Keratinocyte (primary cell): Measurements from ENCODE around the gene TRPC4AP.

Source experiments
- CTCF ChIP-seq, 3 experiments: IDR thresholded peaks in 1 of 3; conservative IDR thresholded peaks in 1 of 3; optimal IDR thresholded peaks in 1 of 3; 2 replicates in 2 of 3; 3 replicates in 1 of 3; pipeline versions ENCODE3 to v1.5.1; 2011; ENCODE audit warnings: low read length in 3 of 3, mild to moderate bottlenecking in 3 of 3, moderate library complexity in 2 of 3, control low read depth in 1 of 3, inconsistent platforms in 1 of 3; ENCODE audit not compliant: insufficient read depth in 2 of 3; ENCODE audit errors: extremely low read depth in 1 of 3
- EZH2 ChIP-seq: IDR thresholded peaks from one replicate; pipeline ENCODE4 v1.6.1; 2012; ENCODE audit warnings: inconsistent platforms, mild to moderate bottlenecking, low read length, moderate library complexity

GRCh38 chr20:35087355-35087754 is 5.3 kb downstream of the TRPC4AP start:
- TF ChIP-seq EZH2 = no peak
- no peak for TF ChIP-seq CTCF (optimal IDR thresholded peaks at IDR 0.05 in 1 of 3, IDR thresholded peaks at IDR 0.05 in 1 of 3, conservative IDR thresholded peaks at IDR 0.05 in 1 of 3; ENCODE audit: extremely low read depth in 1 of 3, insufficient read depth in 2 of 3, low read length in 3 of 3)
